Femur (tissue), 1 donor: ENCODE data around the gene FOXA1.
"Not testable (repeated sequence)": the region's sequence is repeated elsewhere in the genome, so short reads cannot be mapped to it uniquely, and the experiment has no call there.

Experiments
- DNase-seq: peaks from one replicate; pipeline ENCODE4 v3.0.0-alpha.2; 2017

FOXA1 gene

GRCh38 chr14:37588956-37589714 lies 5.9 kb downstream of the FOXA1 start:
- DNase-seq, result no peak

- no peak for DNase-seq
These were observed 6.4 kb downstream of the FOXA1 start for GRCh38 chr14:37588667-37588955.

- DNase-seq, result no peak
These were observed 7.0 kb downstream of the FOXA1 start for GRCh38 chr14:37587881-37588666.

GRCh38 chr14:37587131-37587803 lies 7.8 kb downstream of the FOXA1 start:
- DNase-seq, result no peak

GRCh38 chr14:37586797-37587130 lies 8.3 kb downstream of the FOXA1 start:
- DNase-seq, result no peak

GRCh38 chr14:37585971-37586796 lies 8.9 kb downstream of the FOXA1 start:
- DNase-seq, result no peak

GRCh38 chr14:37585101-37585511 lies 9.9 kb downstream of the FOXA1 start:
- no peak for DNase-seq

- no peak for DNase-seq
These were observed 10.6 kb downstream of the FOXA1 start for GRCh38 chr14:37584211-37585100.

- no peak for DNase-seq
These were observed 11.5 kb downstream of the FOXA1 start for GRCh38 chr14:37583358-37584210.

GRCh38 chr14:37580146-37580545 lies 14.9 kb downstream of the FOXA1 start:
- no peak for DNase-seq

GRCh38 chr14:37579274-37579673 lies 15.8 kb downstream of the FOXA1 start:
- no peak for DNase-seq

- DNase-seq, result no peak
These were observed 21.7 kb downstream of the FOXA1 start for GRCh38 chr14:37573356-37573755.

- DNase-seq, result no peak
These were observed 23.7 kb downstream of the FOXA1 start for GRCh38 chr14:37571391-37571790.

GRCh38 chr14:37569729-37570128 lies 25.3 kb downstream of the FOXA1 start:
- DNase-seq, result no peak

GRCh38 chr14:37566811-37567371 lies 28.2 kb downstream of the FOXA1 start:
- no peak for DNase-seq

GRCh38 chr14:37565550-37565949 lies 29.5 kb downstream of the FOXA1 start:
- DNase-seq, result no peak

- DNase-seq, result no peak
These were observed 31.9 kb downstream of the FOXA1 start for GRCh38 chr14:37563189-37563588.

- no peak for DNase-seq
These were observed 35.7 kb downstream of the FOXA1 start for GRCh38 chr14:37559386-37559785.

- no peak for DNase-seq
These were observed 36.3 kb downstream of the FOXA1 start for GRCh38 chr14:37558740-37559139.

- not testable (repeated sequence) for DNase-seq
These were observed 39.5 kb downstream of the FOXA1 start for GRCh38 chr14:37555596-37555995.
